Smooth muscle cell of the brain vasculature (primary cell): Measurements from ENCODE around the gene TXN2.

Experiments
- DNase-seq: peaks from one replicate; pipeline ENCODE4 v3.0.0-alpha.2; 2012; ENCODE audit warnings: low read depth, low spot score

TXN2 gene

GRCh38 chr22:36486619-36487384 lies 5.4 kb upstream of the TXN2 start:
- DNase-seq, result no peak

GRCh38 chr22:36480941-36481392 lies 473 bp downstream of the TXN2 start:
- DNase-seq, result no peak

GRCh38 chr22:36478966-36479365 lies 2.5 kb downstream of the TXN2 start:
- DNase-seq, result no peak

GRCh38 chr22:36475341-36475740 lies 6.1 kb downstream of the TXN2 start:
- DNase-seq, result no peak

- DNase-seq, result no peak
Measured at GRCh38 chr22:36472689-36473088, 8.8 kb downstream of the TXN2 start.

GRCh38 chr22:36471341-36471821 lies 10.1 kb downstream of the TXN2 start:
- DNase-seq, result no peak

GRCh38 chr22:36470994-36471331 lies 10.5 kb downstream of the TXN2 start:
- DNase-seq, result no peak

- peak; percentile 77 for DNase-seq
Measured at GRCh38 chr22:36470162-36470993, 11.1 kb downstream of the TXN2 start.

GRCh38 chr22:36469094-36469710 lies 12.2 kb downstream of the TXN2 start:
- no peak for DNase-seq

- peak; percentile 86 for DNase-seq
Measured at GRCh38 chr22:36467946-36468345, 13.5 kb downstream of the TXN2 start.

- DNase-seq, result no peak
Measured at GRCh38 chr22:36467042-36467810, 14.2 kb downstream of the TXN2 start.

- no peak for DNase-seq
Measured at GRCh38 chr22:36466258-36466657, 15.2 kb downstream of the TXN2 start.

- DNase-seq, result no peak
Measured at GRCh38 chr22:36465232-36466021, 16.0 kb downstream of the TXN2 start.

GRCh38 chr22:36464715-36465231 lies 16.7 kb downstream of the TXN2 start:
- DNase-seq, result no peak

GRCh38 chr22:36463783-36464184 lies 17.7 kb downstream of the TXN2 start:
- DNase-seq, result no peak

GRCh38 chr22:36461665-36462649 lies 19.5 kb downstream of the TXN2 start:
- no peak for DNase-seq

GRCh38 chr22:36460202-36460601 lies 21.2 kb downstream of the TXN2 start:
- no peak for DNase-seq

GRCh38 chr22:36457688-36458450 lies 23.6 kb downstream of the TXN2 start:
- DNase-seq, result no peak

- no peak for DNase-seq
Measured at GRCh38 chr22:36456464-36456845, 25.0 kb downstream of the TXN2 start.
